ENCODE data around the gene SLC4A5.

DNA sequence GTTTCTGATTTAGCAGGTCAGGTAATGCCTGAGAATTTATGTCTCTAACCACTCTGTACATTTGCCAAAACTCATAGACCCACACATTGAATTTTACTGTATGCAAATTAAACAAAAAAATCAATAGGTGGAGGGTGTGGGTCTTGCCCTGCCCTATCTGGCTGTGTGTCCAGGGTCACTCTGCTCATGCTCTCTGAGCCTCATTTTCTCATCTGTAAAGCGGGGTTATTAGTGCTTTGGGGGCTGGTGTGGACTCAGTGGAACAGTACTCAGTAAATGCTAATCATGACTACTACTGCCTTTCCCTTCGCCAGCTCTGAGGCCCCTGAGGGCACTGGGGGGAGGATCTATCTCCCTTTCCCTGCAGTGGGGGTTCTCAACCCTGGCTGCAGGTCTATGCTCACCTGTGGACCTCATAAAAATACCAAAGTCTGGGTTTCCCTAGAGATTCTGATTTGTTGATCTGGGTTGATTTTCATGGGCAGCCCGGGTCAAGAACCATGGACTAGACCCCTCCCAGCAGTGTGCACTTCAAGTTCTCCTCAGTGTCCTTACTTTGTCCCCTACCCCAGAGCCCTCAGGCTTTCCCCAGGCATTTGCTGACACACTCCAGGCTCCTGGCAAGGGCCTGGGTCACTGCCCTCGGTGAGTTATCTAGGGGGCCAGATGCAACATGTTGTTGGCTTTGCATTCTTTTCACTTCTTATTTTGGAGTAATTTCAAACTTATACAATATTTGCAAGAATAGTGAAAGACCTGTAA is 117.3 kb downstream of the SLC4A5 start:
- TF ChIP-seq REST (IDR thresholded peaks at IDR 0.05; ENCODE audit: insufficient read depth in 1 of 2, low read depth in 2 of 2, low read length in 2 of 2) (no peak), POLR2AphosphoS5 (IDR thresholded peaks at IDR 0.05; ENCODE audit: low read depth, low read length) (no peak), TAF1 (IDR thresholded peaks at IDR 0.05; ENCODE audit: borderline replicate concordance, insufficient read depth, low read length) (no peak)
